HG03565 (cell line): ENCODE results near the gene TBX2.
"Not testable (repeated sequence)": the region's sequence is repeated elsewhere in the genome, so short reads cannot be mapped to it uniquely, and the experiment has no call there.

ENCODE experiments used
- ATAC-seq: cut with Tn5 transposase; IDR thresholded peaks from one replicate; pipeline ENCODE4 v1.9.1; 2021; ENCODE audit warnings: mild to moderate bottlenecking, moderate library complexity; ENCODE audit not compliant: unreplicated experiment

The TBX2 gene

DNA sequence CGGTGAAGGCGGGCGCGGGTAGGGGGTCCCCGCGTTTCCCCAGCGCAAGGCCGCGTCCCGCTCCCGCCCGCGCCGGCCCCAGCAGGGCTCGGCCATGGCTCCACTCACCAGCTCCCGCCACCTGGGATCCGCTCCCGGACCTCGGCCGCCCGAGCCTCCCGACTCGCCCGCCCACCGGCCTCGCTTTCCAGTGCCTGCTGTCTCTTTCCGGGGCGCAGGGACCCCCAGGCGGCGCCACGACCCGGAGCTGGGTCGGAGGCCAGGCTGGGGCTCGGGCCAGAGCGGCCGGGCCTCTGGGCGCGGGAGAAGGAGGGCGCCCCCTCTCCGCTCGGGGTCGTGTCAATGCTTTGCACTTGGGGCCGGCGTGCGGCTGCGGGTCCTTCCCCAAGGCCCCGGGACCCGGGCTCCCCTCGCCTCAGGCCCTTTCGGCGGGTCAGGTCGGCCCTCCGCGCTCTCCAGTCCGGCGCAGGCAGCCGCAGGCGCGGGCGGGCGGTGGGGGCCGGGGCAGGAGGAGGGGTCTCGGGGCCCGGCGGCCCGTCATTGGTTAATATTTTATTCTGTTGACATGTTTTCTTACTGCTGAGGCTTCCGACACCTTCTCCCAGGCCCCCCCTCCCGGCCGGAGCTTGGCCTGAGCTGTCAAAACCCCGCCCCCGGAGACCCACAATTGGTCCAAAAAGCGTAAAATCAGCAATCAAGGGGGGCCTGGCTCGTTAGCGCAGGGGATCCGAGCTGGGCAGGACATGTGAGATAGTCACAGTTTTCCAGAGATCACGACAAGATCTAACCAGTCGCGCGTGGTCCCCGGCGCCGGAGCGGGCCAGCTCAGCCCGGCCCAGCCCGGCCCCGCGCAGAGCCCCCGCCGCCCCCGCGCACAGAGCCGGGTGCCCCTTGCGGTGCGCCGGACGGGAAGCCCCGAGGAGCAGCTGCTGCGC, at the start of gene TBX2:
TSS of gene TBX2 (plus strand) at position 713 of the 935 bp plus-strand sequence. CDS start 334 bp downstream, outside the sequence.
- ATAC-seq = no peak

DNA sequence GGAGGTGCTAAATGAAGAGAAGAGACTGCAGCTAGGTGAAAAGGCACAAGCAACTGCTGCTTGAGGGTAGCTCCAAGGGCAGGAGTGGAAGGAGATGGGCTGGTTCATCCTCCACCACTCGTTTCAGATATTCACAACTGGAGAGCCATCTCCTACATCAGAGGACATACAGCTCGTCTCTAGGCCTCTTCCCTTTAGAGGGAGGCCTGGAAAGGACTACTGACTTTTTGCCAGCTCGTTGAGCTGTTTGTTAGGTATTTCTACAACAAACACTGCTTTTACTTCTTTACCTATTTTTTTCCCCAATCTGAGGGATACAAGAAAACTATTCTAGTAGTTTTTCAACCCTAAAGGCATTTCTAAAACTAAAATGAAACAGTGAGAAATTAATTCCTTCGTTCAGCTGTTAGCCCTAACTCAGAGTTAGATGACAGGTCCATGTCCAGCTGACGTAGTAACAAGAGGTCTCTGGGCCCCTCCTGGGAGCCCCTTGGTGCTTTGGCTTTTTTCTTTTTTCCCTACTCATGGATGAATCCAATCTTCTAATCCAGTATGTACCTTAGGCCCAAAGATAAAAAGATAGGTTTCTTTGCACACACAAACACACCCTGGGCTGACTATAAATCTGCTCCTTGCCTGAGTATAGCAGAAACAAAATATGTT, 47.8 kb upstream of the TBX2 start:
- ATAC-seq = no peak

GRCh38 chr17:61352408-61352770, 47.3 kb upstream of the TBX2 start:
- no peak for ATAC-seq

DNA sequence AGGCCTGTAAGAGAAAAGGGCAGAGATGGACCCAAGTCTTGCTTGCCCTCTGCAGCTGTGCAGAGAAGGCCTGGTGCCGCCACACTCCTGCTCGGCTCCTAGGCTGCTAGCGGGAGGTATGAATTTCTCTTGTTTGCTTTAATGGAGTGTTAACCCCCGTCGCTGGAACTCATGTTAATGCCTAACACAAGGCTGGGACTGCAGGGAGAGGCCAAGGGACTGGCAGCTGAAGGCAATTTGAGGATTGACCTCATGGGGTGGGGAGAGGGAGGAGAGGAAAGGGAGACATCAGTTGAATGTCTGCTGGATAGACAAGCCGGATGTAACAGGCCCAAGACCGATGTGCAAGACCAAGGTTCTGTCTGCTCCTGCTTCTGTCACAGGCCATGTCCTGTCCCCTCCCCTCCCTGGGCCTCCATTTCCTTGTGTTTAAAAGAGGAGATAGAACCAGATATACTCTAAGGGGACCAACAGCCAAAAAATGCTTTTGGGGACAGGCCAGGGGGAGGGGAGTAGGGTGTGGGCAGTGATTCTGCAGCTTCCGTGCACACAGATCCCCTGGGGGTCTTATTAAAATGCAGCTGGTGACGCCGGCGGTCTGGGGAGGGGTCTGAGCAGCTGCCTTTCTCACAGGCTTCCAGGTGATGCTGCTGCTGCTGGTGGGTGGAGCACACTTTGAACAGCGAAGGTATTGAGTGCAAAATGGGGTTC, 46.7 kb upstream of the TBX2 start:
- ATAC-seq = no peak

GRCh38 chr17:61353615-61354014, 46.0 kb upstream of the TBX2 start:
- no peak for ATAC-seq

DNA sequence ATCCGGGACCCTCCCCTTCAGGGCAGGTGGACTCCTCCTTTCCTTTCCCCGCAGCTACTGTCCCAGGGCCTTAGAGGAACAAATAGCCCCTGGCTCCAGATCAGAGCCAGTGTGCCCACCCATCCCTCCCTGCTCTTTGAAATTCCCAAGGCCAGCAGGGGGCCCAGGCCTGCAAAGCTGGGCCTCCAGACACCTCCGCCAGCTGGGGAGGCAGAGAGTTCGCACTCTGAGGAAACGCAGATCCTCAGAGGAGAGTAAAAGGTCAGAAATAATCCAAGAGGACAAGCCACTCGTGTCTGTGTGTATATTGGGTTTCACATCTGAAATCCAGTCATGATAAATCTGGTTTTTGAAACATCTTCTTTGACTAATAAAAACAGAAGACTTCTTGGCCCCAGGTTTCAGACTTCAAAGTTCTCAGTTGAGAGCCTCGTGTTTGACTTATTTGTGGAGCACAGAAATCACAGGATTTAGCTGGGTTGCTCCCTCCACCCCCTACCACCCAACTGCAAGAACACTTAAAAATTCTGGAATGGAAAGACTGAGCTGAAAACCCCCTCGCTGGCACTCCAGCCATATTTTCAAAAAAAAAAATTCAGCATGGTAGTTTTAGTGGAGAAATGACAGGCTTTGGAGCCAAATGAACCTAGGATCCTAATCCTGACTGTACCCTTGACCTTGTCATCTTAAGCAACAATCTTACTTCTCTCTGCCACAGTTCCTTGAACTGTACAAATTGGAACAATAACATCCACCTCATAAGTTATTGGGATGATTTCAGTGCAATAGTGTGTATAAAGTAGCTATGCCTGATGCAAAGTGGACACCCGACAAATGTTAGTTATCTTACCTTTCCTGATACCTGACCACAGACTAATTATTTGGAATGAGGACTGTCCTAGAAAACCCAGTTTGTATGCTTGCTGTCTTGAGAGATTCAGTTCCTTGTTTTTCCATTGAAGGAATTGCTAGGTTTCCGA, 44.5 kb upstream of the TBX2 start:
- no peak for ATAC-seq

DNA sequence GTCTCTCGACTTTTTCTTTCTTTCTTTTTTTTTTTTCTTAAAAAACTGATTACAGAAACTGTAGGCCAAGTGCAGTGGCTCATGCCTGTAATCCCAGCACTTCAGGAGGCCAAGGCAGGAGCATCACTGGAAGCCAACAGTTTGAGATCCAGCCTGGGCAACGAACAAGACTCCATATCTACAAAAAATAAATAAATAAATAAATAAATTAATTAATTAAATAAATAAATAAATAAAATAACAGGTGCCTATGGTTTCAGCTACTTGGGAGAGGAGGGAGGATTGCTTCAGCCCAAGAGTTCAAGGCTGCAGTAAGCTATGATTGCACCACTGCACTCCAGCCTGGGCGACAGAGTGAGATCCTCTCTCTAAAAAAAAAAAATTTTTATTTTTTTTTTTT, 42.6 kb upstream of the TBX2 start:
- not testable (repeated sequence) for ATAC-seq

DNA sequence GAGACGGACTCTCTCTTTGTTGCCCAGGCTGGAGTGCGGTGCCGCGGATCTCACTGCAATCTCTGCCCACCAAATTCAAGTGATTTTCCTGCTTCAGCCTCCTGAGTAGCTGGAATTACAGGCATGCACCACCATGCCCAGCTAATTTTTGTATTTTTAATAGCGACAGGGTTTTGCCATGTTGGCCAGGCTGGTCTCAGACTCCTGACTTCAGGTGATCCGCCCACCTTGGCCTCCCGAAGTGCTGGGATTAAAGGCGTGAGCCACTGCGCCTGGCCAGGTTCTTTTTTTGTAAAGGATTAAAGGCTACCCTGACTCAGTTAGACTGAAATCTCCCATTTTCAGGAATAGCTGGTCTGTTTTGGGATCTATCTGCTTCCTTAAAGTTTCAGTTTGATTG, 40.1 kb upstream of the TBX2 start:
- not testable (repeated sequence) for ATAC-seq

DNA sequence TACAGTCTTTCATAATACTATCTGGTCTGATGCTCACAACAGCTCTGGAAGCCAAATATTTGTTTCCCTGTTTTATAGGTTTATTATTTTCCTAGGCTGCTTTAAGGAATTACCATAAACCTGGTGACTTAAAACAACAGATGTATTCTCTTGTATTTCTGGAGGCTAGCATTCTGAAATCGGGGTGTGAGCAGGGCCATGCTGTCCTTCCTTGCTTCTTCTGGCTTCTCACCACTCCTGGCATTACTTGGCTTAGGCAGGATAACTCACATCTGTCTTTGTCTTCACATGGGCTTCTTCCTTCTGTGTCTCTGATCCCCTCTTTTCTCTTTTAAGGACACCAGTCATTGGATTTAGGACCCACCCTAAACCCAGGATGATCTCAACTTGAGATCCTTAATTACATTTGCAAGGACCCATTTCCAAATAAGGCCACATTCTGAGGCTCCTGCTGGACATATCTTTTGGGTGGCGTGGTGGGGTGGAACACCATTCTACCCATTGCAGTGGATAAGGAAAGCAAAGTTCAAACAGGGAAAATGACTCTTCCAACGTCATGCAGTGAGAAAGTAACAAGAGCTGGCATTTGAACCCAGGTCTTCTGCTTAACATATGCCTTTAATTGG, 39.2 kb upstream of the TBX2 start:
- no peak for ATAC-seq

GRCh38 chr17:61361084-61361483, 38.6 kb upstream of the TBX2 start:
- ATAC-seq = no peak

DNA sequence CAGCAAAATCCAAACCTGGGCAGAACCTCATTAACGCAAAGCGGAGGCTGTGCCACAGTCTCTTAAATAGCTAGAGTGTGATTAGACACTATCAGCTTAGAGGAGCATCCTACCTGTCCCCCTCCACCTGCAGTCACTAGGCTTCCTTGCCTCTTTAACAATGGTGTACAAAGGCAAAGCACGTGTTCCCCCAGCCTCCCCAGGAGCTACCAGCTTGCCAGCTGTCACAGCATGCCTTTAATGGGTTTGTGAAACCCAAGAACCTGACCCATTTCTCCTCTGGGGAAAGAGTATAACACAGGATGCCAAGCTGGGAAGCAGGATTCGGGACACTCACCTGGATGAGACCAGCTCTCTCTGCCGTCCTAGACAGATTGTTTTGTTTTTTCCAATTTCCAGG, 37.2 kb upstream of the TBX2 start:
- ATAC-seq = no peak

DNA sequence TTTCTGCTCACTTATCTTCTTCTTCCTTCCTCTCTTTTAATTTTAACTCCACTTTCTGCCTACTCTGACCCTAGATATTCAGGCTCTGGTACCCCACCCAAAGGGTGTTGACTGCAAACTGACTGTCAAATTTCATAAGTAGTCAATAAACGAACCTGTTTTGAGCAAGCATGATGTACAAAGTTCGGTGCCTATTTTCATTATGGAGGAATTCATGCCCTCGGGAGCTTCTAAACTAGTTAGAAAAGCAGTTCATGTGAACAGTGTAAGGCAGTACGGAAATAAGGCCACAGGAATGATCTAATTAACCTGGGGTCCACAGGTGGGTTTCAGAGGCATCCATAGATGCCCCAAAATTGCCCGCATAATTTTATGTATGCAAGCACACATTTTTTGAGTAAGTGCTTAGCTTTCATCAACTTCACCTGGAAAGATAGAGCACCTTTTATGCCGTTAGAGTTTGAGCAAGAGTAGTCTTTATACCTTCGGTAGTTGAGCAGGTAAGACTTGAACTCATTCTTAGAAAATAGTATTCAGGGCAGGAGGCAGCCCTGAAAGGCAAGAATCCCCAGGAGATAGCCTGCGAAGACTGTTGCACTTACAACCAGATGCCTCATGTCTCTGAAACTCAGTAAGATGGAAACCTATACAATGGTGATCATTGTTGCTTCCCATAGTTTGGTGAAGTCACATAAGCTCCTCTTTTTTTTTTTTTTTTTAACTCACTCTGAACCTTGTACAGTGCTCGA, 36.6 kb upstream of the TBX2 start:
- no peak for ATAC-seq

DNA sequence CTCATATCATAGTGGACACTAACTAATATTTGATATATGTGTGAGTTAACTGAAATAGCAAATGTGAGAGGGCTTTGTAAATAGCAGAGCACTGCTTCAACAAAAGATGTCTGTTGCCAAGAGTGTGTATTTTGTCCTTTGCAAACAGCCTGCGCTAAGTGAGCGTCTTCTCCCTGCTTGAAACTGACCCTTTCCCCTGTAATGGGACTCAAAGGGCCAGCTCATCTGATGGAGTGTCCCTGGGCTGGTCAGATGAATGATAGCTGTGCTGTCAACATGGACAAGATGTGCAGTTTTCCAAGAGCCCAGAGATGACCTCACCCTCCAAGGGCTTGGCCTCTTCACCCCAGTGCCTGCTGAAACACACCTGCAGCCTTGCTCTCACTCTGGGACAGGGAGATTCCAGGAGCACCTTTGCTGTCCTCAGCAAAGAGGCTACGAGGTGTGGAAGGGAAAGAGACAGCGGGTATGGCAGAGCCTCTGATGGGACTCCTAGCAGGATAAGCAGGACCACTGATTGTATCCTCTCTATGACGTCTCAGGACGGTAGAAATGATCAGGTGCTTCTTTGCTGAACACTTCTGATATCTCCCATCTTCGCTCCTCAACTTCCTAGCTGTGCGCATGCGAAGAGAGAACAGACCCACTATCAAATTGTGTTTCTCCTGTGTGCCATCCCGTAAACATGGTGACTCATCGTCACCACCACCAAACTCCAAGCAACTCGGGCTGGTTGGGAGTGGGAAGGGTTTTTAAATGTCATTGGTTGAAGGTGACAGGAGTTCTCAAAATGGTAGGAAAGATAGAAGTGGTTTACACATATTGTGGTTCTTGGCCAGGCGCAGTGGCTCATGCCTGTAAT, 35.8 kb upstream of the TBX2 start:
- ATAC-seq = no peak

- no peak for ATAC-seq
These were observed 35.2 kb upstream of the TBX2 start for GRCh38 chr17:61364463-61364846.

GRCh38 chr17:61366076-61366714, 33.4 kb upstream of the TBX2 start:
- ATAC-seq = no peak

DNA sequence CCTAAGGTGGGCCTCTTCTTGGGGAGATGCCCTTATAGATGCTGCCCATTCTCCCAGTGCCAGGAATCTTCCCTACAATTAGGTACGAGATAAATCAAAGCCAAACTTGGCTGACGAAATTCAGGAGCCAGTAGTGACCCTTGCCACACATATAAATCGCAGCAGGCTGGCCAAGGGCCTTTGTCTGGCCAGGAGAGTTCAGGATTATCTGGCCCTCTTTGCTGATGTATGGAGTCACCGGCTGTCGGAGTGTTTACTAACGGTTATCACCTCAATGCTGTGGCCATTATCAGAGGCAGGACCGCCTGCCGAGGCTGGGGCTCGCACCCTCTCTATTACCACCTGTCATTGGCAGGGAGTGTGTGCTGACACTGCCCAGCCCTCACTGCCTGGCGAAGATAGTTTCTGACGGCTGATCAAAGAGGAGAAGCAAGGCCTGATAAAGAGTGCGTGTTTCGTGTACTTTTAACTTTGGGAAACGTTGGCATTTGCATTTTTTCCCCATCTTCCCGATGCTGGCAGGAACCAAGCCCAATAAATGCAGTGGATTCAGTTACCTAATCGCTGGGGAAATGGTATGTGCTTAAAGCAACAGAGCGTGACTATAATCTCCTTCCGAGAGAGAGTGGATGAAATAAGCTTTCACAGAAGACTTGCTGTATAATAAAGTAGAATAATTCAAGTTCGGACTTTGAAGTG, 32.8 kb upstream of the TBX2 start:
- ATAC-seq = no peak
